ENCODE data around the gene UBA3. TPM values are rescaled to one million over a fixed set of nuclear protein-coding genes. Genes with fewer than 3 reads are reported as not detected.

The UBA3 gene
- total RNA-seq, 1 donor from 2014 or later, result 68.6 TPM

GRCh38 chr3:69122403-69122802 lies 42.2 kb upstream of the UBA3 start, which contains the start of gene LMOD3:
TSS of gene LMOD3 (minus strand) at chr3:69122595. CDS start at chr3:69122386, 209 bp downstream.
- TF ChIP-seq, protein P1, sequence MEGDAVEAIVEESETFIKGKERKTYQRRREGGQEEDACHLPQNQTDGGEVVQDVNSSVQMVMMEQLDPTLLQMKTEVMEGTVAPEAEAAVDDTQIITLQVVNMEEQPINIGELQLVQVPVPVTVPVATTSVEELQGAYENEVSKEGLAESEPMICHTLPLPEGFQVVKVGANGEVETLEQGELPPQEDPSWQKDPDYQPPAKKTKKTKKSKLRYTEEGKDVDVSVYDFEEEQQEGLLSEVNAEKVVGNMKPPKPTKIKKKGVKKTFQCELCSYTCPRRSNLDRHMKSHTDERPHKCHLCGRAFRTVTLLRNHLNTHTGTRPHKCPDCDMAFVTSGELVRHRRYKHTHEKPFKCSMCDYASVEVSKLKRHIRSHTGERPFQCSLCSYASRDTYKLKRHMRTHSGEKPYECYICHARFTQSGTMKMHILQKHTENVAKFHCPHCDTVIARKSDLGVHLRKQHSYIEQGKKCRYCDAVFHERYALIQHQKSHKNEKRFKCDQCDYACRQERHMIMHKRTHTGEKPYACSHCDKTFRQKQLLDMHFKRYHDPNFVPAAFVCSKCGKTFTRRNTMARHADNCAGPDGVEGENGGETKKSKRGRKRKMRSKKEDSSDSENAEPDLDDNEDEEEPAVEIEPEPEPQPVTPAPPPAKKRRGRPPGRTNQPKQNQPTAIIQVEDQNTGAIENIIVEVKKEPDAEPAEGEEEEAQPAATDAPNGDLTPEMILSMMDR (IDR thresholded peaks at IDR 0.05; ENCODE audit: partially characterized antibody, unreplicated experiment), result no peak
- no peaks in the 10 kb centered on the region for H3K27me3 Mint-ChIP-seq (ENCODE audit: unreplicated experiment)
- H3K9me3 Mint-ChIP-seq (ENCODE audit: unreplicated experiment), result no peaks in the 10 kb centered on the region
- H3K4me3 Mint-ChIP-seq (ENCODE audit: unreplicated experiment), result no peak within 1 kb of the TSS
- no peaks in the 10 kb centered on the region for H3K36me3 Mint-ChIP-seq (ENCODE audit: unreplicated experiment)
- DNase-seq, result no peak
- H3K4me1 Mint-ChIP-seq (ENCODE audit: low read depth, unreplicated experiment), result peaks cover 2% of the 10 kb centered on the region
- no peak within 1 kb of the TSS for H3K27ac Mint-ChIP-seq (ENCODE audit: unreplicated experiment)

DNA sequence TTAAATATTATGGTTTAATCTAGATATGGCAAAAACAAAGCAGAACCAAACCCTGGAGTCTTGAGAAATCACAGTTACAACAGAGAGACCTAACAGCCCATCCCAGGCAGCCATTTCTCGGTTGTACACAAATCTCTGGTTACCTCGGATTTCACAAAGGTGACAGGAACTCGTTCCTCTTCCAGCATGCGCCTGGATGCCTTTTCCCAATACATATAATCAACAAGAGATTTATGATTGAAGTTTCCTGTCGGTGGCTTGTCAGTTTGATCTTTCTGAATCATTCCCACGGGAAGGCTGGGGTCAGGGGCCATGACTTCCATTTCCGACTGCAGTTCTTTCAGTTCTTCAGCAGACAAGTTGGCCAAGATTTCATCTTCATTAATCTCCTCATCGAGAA lies 41.8 kb upstream of the UBA3 start:
- Mint-ChIP-seq H3K4me1 (ENCODE audit: low read depth, unreplicated experiment) (peaks cover 2% of the 10 kb centered on the region), H3K27ac (ENCODE audit: unreplicated experiment) (no peak overlapping the region), H3K27me3 (ENCODE audit: unreplicated experiment) (no peaks in the 10 kb centered on the region), H3K4me3 (ENCODE audit: unreplicated experiment) (no peak overlapping the region), H3K9me3 (ENCODE audit: unreplicated experiment) (no peaks in the 10 kb centered on the region), H3K36me3 (ENCODE audit: unreplicated experiment) (no peaks in the 10 kb centered on the region)
- TF ChIP-seq, protein P1 (IDR thresholded peaks at IDR 0.05; ENCODE audit: partially characterized antibody, unreplicated experiment), result no peak
- DNase-seq, result peak; percentile 30

- Mint-ChIP-seq H3K27me3 (ENCODE audit: unreplicated experiment) (no peaks in the 10 kb centered on the region), H3K27ac (ENCODE audit: unreplicated experiment) (no peak overlapping the region), H3K9me3 (ENCODE audit: unreplicated experiment) (no peaks in the 10 kb centered on the region), H3K4me3 (ENCODE audit: unreplicated experiment) (no peak overlapping the region), H3K36me3 (ENCODE audit: unreplicated experiment) (no peaks in the 10 kb centered on the region), H3K4me1 (ENCODE audit: low read depth, unreplicated experiment) (peaks cover 2% of the 10 kb centered on the region)
- TF ChIP-seq, protein P1 (IDR thresholded peaks at IDR 0.05; ENCODE audit: partially characterized antibody, unreplicated experiment), result no peak
- no peak for DNase-seq
Measured at GRCh38 chr3:69121513-69121912, 41.3 kb upstream of the UBA3 start.

DNA sequence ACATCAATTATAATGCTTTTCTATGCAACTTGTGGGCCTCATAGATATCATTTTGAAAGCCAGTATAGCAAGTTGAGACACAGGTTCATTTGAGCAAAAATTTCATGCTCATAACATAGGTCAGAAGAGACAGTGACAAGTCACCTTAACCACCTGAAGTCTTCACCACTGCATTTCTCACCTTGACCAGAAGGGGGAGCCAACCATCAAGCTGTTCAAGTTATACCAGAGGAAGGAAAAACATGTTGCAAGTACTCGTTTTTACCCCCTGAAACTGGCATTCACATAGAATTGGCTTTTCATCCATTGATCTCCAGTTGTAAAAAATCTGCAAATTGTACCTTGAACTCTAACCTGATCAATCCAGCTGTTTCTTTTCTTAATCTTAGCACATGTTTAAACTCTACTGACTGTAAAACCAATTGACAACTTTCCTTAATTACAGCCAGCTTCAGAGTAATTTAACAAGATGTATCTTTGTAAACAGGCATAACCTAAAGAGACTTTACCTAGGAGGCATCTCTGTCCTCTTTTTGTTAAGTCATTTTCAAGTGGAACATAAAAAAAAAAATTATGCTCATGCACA lies 40.8 kb upstream of the UBA3 start:
- TF ChIP-seq, protein P1 (IDR thresholded peaks at IDR 0.05; ENCODE audit: partially characterized antibody, unreplicated experiment), result peak; percentile 95
- H3K27me3 Mint-ChIP-seq (ENCODE audit: unreplicated experiment), result no peaks in the 10 kb centered on the region
- no peaks in the 10 kb centered on the region for H3K9me3 Mint-ChIP-seq (ENCODE audit: unreplicated experiment)
- peak; percentile 76 for DNase-seq
- peaks cover 2% of the 10 kb centered on the region for H3K4me1 Mint-ChIP-seq (ENCODE audit: low read depth, unreplicated experiment)
- no peak overlapping the region for H3K27ac Mint-ChIP-seq (ENCODE audit: unreplicated experiment)
- H3K36me3 Mint-ChIP-seq (ENCODE audit: unreplicated experiment), result no peaks in the 10 kb centered on the region
- no peak overlapping the region for H3K4me3 Mint-ChIP-seq (ENCODE audit: unreplicated experiment)

DNA sequence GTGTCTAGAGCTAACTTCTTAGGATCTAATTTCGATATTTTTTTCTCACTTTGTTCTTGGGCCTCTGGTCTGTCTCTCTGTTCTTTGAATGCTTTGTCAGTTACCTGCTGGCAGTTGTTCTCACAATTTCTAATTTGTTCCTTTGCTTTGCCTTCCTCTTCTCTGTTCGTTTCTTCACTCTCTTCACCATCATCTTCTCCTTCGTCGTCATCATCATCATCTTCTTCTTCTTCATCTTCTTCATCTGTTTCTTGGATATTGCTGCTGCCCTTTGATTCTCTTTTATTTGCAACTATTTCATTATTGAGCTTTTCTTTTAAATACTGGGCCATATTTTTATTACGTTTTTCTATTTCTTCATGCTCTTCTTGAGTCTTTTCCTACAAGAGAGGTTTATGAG lies 39.5 kb upstream of the UBA3 start:
- Mint-ChIP-seq H3K27me3 (ENCODE audit: unreplicated experiment) (no peaks in the 10 kb centered on the region), H3K27ac (ENCODE audit: unreplicated experiment) (no peak overlapping the region), H3K4me3 (ENCODE audit: unreplicated experiment) (no peak overlapping the region), H3K36me3 (ENCODE audit: unreplicated experiment) (no peaks in the 10 kb centered on the region), H3K4me1 (ENCODE audit: low read depth, unreplicated experiment) (peaks cover 2% of the 10 kb centered on the region), H3K9me3 (ENCODE audit: unreplicated experiment) (no peaks in the 10 kb centered on the region)
- DNase-seq, result no peak
- TF ChIP-seq, protein P1 (IDR thresholded peaks at IDR 0.05; ENCODE audit: partially characterized antibody, unreplicated experiment), result no peak

All from glutamatergic neuron (in vitro differentiated cells).